SU-DHL-6 (cell line): Measurements from ENCODE around the gene HNRNPLL.

Experiments
- CTCF ChIP-seq: fragments of 200-600 bp; sonication (generic); IDR thresholded peaks from one replicate; pipeline ENCODE4 v1.5.1; 2017; ENCODE audit warnings: antibody characterized with exemption, mild to moderate bottlenecking, low read length, moderate library complexity; ENCODE audit not compliant: insufficient read depth, poor library complexity, severe bottlenecking
- EZH2phosphoT487 ChIP-seq: fragments of 200-600 bp; sonication (generic), shearing (Covaris generic); conservative IDR thresholded peaks from 2 replicates; pipeline ENCODE4 v1.6.1; 2018; ENCODE audit warnings: mild to moderate bottlenecking, antibody characterized with exemption, low read length, moderate library complexity, mixed read lengths

- TF ChIP-seq CTCF (no peak), EZH2phosphoT487 (no peak)
These were observed 54.9 kb downstream of the HNRNPLL start for GRCh38 chr2:38547791-38548190.
